WTC11 (cell line): ENCODE measurements around the gene COX7A2. TPM values are rescaled to one million over a fixed set of nuclear protein-coding genes. Genes with fewer than 3 reads are reported as not detected.

ENCODE experiments used
- ATAC-seq: fragments of 200-7000 bp; cut with Tn5 transposase; 2 replicates; pipeline ENCODE4 v1.10.0; 2021; ENCODE audit warnings: mild to moderate bottlenecking, moderate library complexity
- CTCF ChIA-PET: fragments of 300-600 bp; sonication (Branson Sonifier 250); formaldehyde crosslinking; loops from one replicate; lab custom pipeline; 2021; ENCODE audit warnings: antibody characterized with exemption; lab: Charles Lee
- POLR2A ChIA-PET: fragments of 350-600 bp; sonication (Branson Sonifier 250); formaldehyde crosslinking; loops from one replicate; lab custom pipeline; 2021; ENCODE audit warnings: antibody characterized with exemption; lab: Charles Lee
- DNase-seq: peaks from one replicate; pipeline ENCODE4 v3.0.0; 2021; ENCODE audit warnings: low spot score
- H3K27ac Mint-ChIP-seq: 2 replicates; pipeline ENCODE4 v1.8.0; 2021; ENCODE audit warnings: mixed read lengths
- H3K27me3 Mint-ChIP-seq: 2 replicates; pipeline ENCODE4 v1.8.0; 2021; ENCODE audit warnings: low read depth, mild to moderate bottlenecking, moderate library complexity, mixed read lengths
- H3K36me3 Mint-ChIP-seq: 2 replicates; pipeline ENCODE4 v1.8.0; 2021; ENCODE audit warnings: mixed read lengths
- H3K4me1 Mint-ChIP-seq: 2 replicates; pipeline ENCODE4 v1.8.0; 2022; ENCODE audit warnings: mixed read lengths
- H3K4me3 Mint-ChIP-seq: 2 replicates; pipeline ENCODE4 v1.8.0; 2021; ENCODE audit warnings: mild to moderate bottlenecking, moderate library complexity, mixed read lengths
- H3K9me3 Mint-ChIP-seq: 2 replicates; pipeline ENCODE4 v1.8.0; 2021; ENCODE audit warnings: mixed read lengths
- ARID4B ChIP-seq: sonication (generic); formaldehyde crosslinking; IDR thresholded peaks from 2 replicates; pipeline ENCODE4 v1.8.0; 2023; ENCODE audit warnings: missing genetic modification reagents, mild to moderate bottlenecking, borderline replicate concordance
- ATF6 ChIP-seq: sonication (generic); formaldehyde crosslinking; IDR thresholded peaks from 2 replicates; pipeline ENCODE4 v1.8.1; 2023; ENCODE audit warnings: mild to moderate bottlenecking, missing genetic modification reagents
- CREB1 ChIP-seq: sonication (generic); formaldehyde crosslinking; IDR thresholded peaks from 2 replicates; pipeline ENCODE4 v1.8.0; 2023; ENCODE audit warnings: mild to moderate bottlenecking, missing genetic modification reagents
- CTCF ChIP-seq: fragments of 200-600 bp; IDR thresholded peaks from 2 replicates; pipeline ENCODE4 v1.8.0; 2022; ENCODE audit warnings: antibody characterized with exemption
- E2F4 ChIP-seq: sonication (generic); formaldehyde crosslinking; IDR thresholded peaks from 2 replicates; pipeline ENCODE4 v1.8.1; 2022; ENCODE audit warnings: low read depth, mild to moderate bottlenecking, moderate library complexity, missing genetic modification reagents, borderline replicate concordance
- GABPB1 ChIP-seq: sonication (generic); formaldehyde crosslinking; IDR thresholded peaks from 2 replicates; pipeline ENCODE4 v1.8.1; 2023; ENCODE audit warnings: mild to moderate bottlenecking, missing genetic modification reagents
- KAT7 ChIP-seq: sonication (generic); formaldehyde crosslinking; IDR thresholded peaks from 2 replicates; pipeline ENCODE4 v1.8.1; 2023; ENCODE audit warnings: missing genetic modification reagents, mild to moderate bottlenecking, borderline replicate concordance
- SP1 ChIP-seq: sonication (generic); formaldehyde crosslinking; conservative IDR thresholded peaks from 2 replicates; pipeline ENCODE4 v1.8.1; 2022; ENCODE audit warnings: missing genetic modification reagents
- ZBTB21 ChIP-seq: sonication (generic); formaldehyde crosslinking; IDR thresholded peaks from 2 replicates; pipeline ENCODE4 v1.8.1; 2023; ENCODE audit warnings: mild to moderate bottlenecking, missing genetic modification reagents, borderline replicate concordance
- ZMAT4 ChIP-seq: fragments of 250-450 bp; sonication (Bioruptor Pico); IDR thresholded peaks from 2 replicates; pipeline ENCODE4 v1.9.0; 2021; ENCODE audit warnings: mild to moderate bottlenecking
- ZNF121 ChIP-seq: sonication (generic); formaldehyde crosslinking; IDR thresholded peaks from 2 replicates; pipeline ENCODE4 v1.8.0; 2023; ENCODE audit warnings: missing genetic modification reagents
- ZNF416 ChIP-seq: fragments of 250-450 bp; sonication (Bioruptor Pico); IDR thresholded peaks from 2 replicates; pipeline ENCODE4 v1.9.0; 2021; ENCODE audit warnings: mild to moderate bottlenecking, inconsistent platforms
- total RNA-seq: library from RNA; stranded (reverse); gene quantifications from 3 replicates; pipeline ENCODE4 v1.2.3, GENCODE V29; 2021

The COX7A2 gene
- total RNA-seq, 1 experiment from 2014 or later: 472 TPM

- Mint-ChIP-seq H3K9me3 (no peaks in the 10 kb centered on the region), H3K4me3 (peak overlapping the region; percentile 85), H3K36me3 (no peaks in the 10 kb centered on the region), H3K4me1 (peaks cover 58% of the 10 kb centered on the region), H3K27ac (no peak overlapping the region), H3K27me3 (peaks cover 95% of the 10 kb centered on the region)
- DNase-seq (peak; percentile 52), ATAC-seq (peak; percentile 1; the same call in 1 of the 2 replicates)
- ChIA-PET POLR2A (no interaction called here), CTCF (interaction anchor here (0.6 to 3.0 kb wide), 12 partner anchors 21 to 1466 kb away, joined by 3 to 18 read pairs (median 4); partner anchors contain the start of gene COX7A2)
- TF ChIP-seq ARID4B (CRISPR knock-in tag) (0 out of 2 replicates have a peak, but pooled peaks have one; percentile 27), SP1 (no peak), GABPB1 (no peak), ATF6 (CRISPR knock-in tag) (no peak), ZMAT4 (CRISPR knock-in tag) (no peak), CREB1 (CRISPR knock-in tag) (no peak)
Observed at GRCh38 chr6:75204959-75205775, 38.4 kb downstream of the COX7A2 start.

- Mint-ChIP-seq H3K4me1 (peaks cover 51% of the 10 kb centered on the region), H3K27ac (no peak overlapping the region), H3K4me3 (peak overlapping the region; percentile 85), H3K9me3 (no peaks in the 10 kb centered on the region), H3K27me3 (peaks cover 90% of the 10 kb centered on the region), H3K36me3 (no peaks in the 10 kb centered on the region)
- CTCF ChIA-PET: interaction anchor here (0.6 to 3.0 kb wide), 20 partner anchors 20 to 1465 kb away, joined by 3 to 18 read pairs (median 4); no protein-coding TSS in a partner anchor
- ATAC-seq (peak; percentile 2; the same call in 1 of the 2 replicates), DNase-seq (peak; percentile 78)
- POLR2A ChIA-PET: interaction anchor here (0.9 kb wide), 1 partner anchor 419 kb away, joined by 3 read pairs; no protein-coding TSS in a partner anchor
- TF ChIP-seq ZNF416 (CRISPR knock-in tag) (no peak), KAT7 (CRISPR knock-in tag) (no peak), CTCF (peak; percentile 57), ZBTB21 (CRISPR knock-in tag) (no peak), ZNF121 (CRISPR knock-in tag) (no peak), E2F4 (CRISPR knock-in tag) (no peak)
Observed at GRCh38 chr6:75204217-75204958, 39.2 kb downstream of the COX7A2 start.
